GM18505 (cell line): ENCODE results near the gene ZNF385C.
"Not testable (repeated sequence)": the region's sequence is repeated elsewhere in the genome, so short reads cannot be mapped to it uniquely, and the experiment has no call there.

Experiments
- ATAC-seq: cut with Tn5 transposase; IDR thresholded peaks from one replicate; pipeline ENCODE4 v1.9.1; 2021; ENCODE audit not compliant: unreplicated experiment
- POLR2A ChIP-seq: IDR thresholded peaks from 4 replicates; pipeline ENCODE4 v1.6.1; 2011; ENCODE audit warnings: borderline replicate concordance; ENCODE audit not compliant: insufficient read depth, insufficient read length; ENCODE audit errors: extremely low read depth

ZNF385C gene

GRCh38 chr17:42027961-42028790, 70.1 kb downstream of the ZNF385C start:
- no peak for TF ChIP-seq POLR2A
- no peak for ATAC-seq

DNA sequence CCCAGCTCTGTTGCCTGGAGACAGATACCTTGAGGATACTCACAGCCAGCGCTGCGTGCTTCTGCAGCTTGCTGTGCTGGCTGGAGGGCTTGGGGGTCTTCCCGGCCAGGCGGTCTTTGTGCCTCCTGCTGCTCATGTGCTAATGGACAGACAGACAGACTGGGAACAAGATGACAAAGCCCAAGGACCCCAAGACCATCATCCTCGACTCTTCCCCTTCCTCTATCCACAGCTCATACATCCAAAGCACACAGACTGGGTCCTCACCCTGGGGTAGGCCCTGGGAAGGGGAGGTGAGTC, 70.7 kb downstream of the ZNF385C start:
- TF ChIP-seq POLR2A: no peak
- no peak for ATAC-seq

DNA sequence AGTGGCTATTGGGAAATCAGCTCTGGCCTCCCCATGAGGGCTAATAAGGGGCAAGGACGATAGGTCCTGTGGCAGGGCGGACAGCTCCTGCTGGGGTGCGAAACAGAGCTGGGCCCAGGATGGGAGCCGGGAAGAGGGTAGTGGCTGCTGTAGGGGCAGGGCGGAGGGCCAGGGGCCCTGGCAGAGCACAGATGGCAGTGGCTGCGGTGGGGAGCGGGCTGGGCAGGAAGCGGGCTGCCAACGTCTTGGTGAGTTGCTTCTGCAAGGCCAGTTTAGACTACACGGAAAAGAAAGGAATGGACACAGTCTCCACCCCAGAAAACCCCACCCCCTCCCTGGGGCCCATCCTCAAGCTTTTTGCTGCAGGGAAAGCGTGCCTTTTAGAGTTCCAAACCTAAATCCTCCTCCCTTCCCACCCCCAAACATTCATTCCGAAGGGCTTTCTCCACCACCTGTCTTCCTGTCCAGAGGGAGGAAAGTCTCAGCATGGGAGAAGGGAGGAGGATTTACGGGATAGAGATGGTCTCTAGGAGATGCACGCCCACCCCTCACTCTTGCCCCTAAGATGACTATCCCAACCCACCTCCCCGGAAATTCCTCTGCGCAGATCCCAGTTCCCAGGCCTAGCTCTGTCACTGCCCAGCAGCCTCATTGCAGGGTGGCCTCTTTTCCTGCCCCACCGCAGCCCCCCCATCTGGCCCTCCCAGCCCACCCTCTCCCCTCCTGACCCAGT, 71.2 kb downstream of the ZNF385C start:
- no peak for TF ChIP-seq POLR2A
- ATAC-seq: no peak

DNA sequence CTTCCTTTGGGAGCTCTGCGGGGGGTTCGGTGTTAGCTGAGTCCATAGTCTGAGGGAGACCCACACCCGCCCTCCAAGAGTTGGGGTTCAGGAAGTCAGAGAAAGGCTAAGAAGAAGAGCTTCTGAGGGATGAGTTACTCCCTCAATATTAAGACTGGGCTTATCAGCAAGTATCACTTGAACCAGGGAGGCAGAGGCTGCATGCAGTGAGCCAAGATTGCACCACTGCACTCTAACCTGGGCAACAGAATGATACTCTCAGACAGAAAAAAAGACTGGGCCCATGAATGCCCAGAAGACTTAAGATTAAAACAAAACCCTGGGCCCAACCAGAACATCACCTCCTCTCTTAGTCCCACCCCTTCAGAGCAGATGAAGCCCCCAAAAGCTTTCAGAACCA, 72.3 kb downstream of the ZNF385C start:
- no peak for TF ChIP-seq POLR2A
- no peak for ATAC-seq

GRCh38 chr17:42025191-42025579, 73.1 kb downstream of the ZNF385C start:
- ATAC-seq: no peak
- no peak for TF ChIP-seq POLR2A

DNA sequence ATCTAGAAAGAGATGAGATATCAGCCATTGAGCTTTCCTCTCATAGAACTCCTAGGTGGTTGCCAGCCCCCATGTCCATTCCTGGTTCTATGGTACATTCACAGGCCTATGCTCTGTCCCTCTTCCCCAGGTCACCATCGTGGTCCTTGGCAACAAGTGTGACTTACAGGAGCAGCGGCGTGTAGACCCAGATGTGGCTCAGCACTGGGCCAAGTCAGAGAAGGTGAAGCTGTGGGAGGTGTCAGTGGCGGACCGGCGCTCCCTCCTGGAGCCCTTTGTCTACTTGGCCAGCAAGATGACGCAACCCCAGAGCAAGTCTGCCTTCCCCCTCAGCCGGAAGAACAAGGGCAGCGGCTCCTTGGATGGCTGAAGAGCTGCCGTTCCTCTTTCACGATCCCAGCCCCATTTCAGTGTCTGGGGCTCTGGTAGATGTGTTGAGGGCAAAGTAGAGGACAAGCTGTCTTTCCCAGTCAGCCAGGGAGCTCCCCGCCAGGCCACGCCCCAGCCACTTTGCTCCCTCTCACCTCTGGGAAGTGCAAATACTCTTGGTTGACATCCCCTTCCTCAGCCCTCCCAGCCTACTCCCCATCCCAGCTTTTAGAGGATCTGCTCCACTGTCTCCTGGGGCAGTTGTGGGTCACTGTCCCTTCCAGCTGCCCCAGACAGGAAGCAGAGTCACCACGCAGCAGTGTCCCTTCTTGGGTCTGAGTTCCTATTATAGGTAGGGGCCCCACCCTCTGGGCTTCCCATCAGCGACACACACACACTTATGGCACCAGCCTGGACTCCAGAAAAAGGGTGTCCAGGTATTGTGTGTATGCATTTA, 74.5 kb downstream of the ZNF385C start:
- no peak for ATAC-seq
- no peak for TF ChIP-seq POLR2A

- ATAC-seq: not testable (repeated sequence)
Observed at GRCh38 chr17:42020845-42021244, 77.4 kb downstream of the ZNF385C start.

DNA sequence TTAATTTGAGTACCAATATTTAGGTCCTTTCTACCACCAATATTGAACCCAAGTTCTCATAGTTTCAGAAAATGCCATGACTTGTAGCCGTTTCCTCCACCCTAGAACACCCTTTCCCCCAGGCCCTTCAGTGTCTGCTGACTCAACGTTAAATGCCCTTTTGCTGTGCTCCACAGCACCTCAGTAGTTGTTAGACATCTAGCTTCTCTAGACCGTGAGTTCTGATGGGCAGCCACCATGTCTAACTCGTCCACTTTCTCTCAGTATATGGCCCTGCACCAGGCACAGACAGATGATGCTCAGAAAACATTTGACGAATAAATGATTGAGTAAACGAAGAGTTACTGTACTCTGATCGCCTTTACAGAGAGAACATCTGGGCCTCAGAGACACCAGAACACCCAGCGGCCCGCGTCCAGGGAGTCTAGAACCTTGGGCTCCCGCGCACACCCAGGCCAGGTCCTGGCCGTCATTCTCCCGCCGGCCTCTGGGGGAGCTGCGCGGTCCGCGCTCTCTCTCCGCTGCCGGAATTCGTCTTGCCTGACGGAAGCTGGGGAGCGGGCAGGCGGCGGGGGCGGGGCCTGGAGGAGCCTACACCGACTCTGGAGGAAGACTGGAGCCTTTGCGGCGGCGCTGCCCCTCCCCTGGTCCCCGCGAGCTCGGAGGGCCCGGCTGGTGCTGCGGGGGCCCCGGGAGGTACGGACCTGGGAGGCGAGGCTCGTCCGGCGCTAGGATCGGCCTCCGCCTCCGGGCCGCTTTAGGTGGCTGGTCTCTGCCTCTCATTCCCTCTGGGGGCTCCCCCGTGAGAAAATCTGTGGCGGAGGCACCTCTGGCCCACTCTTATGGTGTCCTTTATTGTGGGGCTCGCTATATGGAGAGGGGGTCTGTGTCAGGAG, 78.5 kb downstream of the ZNF385C start, which contains the start of gene NKIRAS2:
NKIRAS2 (plus strand) TSS at position 582 of the 896 bp plus-strand sequence. CDS start 1,488 bp downstream, outside the sequence.
- TF ChIP-seq POLR2A: peak; percentile 85
- peak; percentile 64 for ATAC-seq

GRCh38 chr17:42018988-42019387, 79.3 kb downstream of the ZNF385C start:
- TF ChIP-seq POLR2A: no peak
- no peak for ATAC-seq

GRCh38 chr17:42018339-42018738, 79.9 kb downstream of the ZNF385C start:
- no peak for TF ChIP-seq POLR2A
- ATAC-seq: no peak

DNA sequence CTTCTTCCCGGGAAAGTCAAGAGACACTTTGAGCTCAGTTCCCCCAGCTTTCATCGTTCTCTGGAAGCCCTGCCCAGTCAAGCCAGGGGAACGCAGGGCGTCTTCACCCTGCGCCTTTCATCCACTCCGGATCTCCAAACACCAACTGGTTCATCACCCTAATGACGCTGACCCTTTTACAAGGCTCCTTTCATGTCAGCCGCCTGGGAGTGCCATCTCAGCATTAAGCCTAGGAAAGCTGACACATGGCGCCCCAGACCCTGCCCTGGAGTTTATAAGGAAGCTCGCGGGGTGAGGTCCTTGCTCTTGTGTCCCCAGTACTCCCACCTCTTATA, 80.4 kb downstream of the ZNF385C start:
- TF ChIP-seq POLR2A: no peak
- no peak for ATAC-seq

- ATAC-seq: peak; percentile 74
- TF ChIP-seq POLR2A: peak; percentile 89
Observed at GRCh38 chr17:42016941-42017865, 81.1 kb downstream of the ZNF385C start, which contains the start of gene DNAJC7. TSS of gene DNAJC7 (minus strand) at chr17:42017439. CDS start at chr17:42017416, 23 bp downstream.
